ENCODE measurements around the gene PHF20.
"Not testable (repeated sequence)": the region's sequence is repeated elsewhere in the genome, so short reads cannot be mapped to it uniquely, and the experiment has no call there.

PHF20 gene

DNA sequence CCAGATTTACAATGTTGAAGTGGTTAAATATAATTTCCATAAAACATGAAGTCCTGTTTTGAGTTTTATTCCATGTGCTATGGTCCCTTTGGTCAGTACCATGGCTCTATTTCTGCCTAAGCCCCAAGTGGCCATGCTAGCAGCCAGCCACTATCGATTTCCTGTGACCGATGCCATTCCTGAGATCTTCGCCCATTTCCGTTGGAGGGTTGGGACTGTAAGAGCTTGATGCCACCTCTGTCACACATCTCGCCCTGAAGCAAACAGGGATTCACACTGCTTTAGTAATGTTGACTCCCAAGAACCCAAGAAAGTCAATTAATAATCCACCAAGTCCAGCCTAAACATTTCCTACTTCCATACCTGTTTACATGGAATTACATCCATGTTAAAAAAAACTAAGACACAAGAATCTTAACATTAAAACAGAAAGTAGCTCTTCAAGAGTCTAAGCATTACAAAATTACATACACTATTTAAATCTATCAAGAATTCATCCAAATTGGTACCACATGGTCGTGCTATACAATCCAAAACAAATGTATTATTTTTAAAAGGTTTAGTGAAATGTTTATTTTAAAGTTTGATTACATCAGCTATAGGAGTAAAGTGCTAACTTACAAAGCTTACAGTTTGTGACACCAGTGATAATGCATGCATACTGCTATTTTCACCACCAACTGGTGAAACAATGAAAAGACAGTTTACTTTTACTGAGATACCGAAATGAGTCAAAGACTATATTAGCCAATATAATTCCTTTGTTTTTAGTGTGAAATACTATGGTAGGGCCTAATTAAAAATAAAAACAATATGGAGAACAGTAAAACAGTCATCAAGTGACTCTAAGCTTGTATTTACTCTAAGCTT lies 32.3 kb upstream of the PHF20 start:
- DNase-seq (ENCODE audit: low read depth in 3 of 3): no peak

DNA sequence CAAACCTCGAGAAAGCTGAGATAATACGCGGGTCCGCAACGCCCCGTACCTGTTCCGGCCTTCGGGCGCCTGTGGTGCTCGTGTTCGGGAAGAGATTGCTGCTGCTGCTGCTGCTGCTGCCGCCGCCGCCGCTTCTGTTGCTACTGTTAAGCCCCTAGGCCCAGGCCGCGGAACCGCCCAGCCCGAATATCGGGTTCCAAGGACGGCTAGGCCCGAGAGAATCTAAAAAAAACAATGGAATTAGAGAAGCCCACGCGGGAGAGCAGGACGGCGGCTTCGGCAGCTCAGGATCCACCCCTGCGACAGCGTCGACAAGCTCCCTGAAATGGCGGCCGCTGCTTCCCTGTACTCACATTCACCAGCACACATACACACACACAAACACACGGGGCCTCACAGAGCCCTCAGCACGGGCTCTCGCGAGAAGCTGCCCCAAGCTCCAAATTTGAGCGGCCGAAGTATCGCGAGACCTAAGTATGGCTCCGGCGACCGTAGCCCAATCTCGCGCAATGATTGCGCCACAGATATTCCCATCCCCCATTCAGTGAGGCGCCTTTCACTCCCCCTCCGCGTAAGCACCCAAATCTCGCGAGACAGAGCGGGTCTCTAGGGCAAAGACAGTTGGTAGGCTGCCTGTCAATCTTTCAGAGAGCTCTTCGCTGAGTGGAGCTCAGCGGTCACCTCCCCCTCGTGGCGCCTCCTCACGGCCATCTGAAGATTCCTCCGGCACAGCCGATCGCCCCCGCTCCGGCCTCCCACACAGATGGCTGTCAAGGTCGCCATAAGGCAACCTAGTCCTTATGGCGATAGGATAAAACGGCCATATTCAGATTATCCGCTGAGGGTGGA lies 29.7 kb upstream of the PHF20 start, which contains the start of gene RBM39:
Gene RBM39 (minus strand): TSS at position 369 of the 849 bp plus-strand sequence. CDS start 1,386 bp downstream, outside the sequence.
- DNase-seq (ENCODE audit: low read depth in 3 of 3): peak; percentile 99 to 100 (median 99)

GRCh38 chr20:35742741-35743523 lies 28.9 kb upstream of the PHF20 start:
- no peak for DNase-seq (ENCODE audit: low read depth in 3 of 3)

GRCh38 chr20:35743693-35744491 lies 27.9 kb upstream of the PHF20 start:
- no peak for DNase-seq (ENCODE audit: low read depth in 3 of 3)

DNA sequence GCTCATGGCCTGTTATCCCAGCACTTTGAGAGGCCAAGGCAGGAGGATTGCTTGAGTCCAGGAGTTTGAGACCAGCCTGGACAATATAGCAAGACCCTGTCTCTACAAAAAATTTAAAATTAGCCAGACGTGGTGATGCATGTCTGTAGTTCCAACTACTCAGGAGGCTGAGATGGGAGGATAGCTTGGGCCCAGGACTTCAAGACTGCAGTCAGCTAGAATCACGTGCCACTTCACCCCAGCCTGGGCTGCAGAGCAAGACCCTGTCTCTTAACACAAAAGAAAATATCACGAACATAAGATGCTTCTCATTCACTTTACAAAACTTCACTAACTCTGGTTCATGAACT lies 27.3 kb upstream of the PHF20 start:
- DNase-seq (ENCODE audit: low read depth in 3 of 3): not testable (repeated sequence)

- DNase-seq (ENCODE audit: low read depth in 3 of 3): no peak
These were observed 21.2 kb upstream of the PHF20 start for GRCh38 chr20:35750611-35751010.

- no peak for DNase-seq (ENCODE audit: low read depth in 3 of 3)
These were observed 15.4 kb upstream of the PHF20 start for GRCh38 chr20:35756404-35756803.

DNA sequence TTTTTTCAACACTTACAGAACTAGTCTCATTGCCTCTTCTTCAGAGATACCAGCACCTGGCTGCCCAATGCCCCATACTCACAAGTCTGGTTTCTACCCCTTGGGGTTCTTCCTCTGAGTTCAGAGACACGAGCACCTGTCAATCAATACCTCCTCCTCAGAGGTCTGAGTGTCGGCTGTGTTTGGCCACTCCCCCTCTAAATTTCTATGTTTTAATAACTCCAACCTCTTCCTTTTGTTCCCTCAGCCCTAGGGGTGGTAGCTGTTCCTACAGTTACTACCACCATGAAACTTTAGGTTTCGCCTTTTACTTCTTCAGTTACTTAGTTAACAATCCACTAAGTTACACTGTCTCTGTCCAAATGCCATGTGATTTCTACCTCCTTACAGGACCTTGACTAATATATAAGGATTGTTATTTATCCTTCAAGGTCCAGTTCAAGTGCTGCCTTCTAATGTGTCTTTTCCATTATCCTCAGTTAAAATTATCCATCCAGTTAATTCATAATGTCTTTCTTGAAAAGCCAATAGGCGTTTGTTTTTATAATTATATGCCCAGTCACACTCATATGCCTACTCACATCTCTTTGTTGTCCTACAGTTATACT lies 14.6 kb upstream of the PHF20 start:
- DNase-seq (ENCODE audit: low read depth in 3 of 3): no peak

DNA sequence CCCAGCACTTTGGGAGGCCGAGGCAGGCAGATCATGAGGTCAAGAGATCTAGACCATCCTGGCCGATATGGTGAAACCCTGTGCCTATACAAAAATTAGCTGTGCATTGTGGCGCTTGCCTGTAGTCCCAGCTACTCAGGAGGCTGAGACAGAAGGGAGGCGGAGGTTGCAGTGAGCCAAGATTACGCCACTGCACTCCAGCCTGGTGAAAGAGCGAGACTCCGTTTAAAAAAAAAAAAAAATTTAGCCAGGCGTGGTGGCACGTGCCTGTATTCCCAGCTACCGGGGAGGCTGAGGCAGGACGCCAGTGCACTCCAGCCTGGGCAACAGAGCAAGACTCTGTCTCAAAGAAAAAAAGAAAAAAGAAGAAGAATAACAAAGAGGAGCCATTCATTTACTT lies 10.3 kb upstream of the PHF20 start:
- not testable (repeated sequence) for DNase-seq (ENCODE audit: low read depth in 3 of 3)

GRCh38 chr20:35762461-35762860 lies 9.4 kb upstream of the PHF20 start:
- no peak for DNase-seq (ENCODE audit: low read depth in 3 of 3)

DNA sequence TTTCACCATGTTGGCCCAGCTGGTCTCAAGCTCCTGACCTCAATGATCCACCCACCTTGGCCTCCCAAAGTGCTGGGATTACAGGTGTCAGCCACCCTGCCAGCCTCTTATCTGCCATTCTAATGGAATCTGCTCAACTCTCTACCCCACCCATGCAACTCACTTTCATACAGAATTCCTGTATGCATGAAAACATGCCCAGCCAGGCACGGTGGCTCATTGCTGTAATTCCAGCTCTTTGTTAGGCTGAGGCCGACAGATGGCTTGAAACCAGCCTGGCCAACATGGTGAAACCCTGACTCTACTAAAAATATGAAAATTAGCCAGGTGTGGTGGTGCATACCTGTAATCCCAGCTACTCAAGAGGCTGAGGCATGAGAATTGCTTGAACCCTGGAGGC lies 6.9 kb upstream of the PHF20 start:
- DNase-seq (ENCODE audit: low read depth in 3 of 3): not testable (repeated sequence)

DNA sequence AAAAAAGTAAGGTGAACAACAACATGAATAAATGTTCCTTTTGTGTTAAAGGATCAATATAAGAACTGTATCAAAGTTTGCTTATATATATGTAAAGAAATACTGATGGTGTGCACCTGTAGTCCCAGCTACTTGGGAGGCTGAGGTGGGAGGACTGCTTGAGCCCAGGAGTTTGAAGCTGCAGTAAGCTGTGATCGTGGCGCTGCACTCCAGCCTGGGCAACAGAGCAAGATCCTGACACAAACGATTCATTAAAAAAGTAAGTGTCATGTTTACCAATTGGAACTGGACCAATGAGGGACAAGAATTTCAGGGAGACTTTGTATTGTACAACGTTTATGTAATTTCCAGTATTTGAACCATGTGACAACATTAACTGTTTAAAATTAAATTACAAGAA lies 5.0 kb upstream of the PHF20 start:
- no peak for DNase-seq (ENCODE audit: low read depth in 3 of 3)

DNA sequence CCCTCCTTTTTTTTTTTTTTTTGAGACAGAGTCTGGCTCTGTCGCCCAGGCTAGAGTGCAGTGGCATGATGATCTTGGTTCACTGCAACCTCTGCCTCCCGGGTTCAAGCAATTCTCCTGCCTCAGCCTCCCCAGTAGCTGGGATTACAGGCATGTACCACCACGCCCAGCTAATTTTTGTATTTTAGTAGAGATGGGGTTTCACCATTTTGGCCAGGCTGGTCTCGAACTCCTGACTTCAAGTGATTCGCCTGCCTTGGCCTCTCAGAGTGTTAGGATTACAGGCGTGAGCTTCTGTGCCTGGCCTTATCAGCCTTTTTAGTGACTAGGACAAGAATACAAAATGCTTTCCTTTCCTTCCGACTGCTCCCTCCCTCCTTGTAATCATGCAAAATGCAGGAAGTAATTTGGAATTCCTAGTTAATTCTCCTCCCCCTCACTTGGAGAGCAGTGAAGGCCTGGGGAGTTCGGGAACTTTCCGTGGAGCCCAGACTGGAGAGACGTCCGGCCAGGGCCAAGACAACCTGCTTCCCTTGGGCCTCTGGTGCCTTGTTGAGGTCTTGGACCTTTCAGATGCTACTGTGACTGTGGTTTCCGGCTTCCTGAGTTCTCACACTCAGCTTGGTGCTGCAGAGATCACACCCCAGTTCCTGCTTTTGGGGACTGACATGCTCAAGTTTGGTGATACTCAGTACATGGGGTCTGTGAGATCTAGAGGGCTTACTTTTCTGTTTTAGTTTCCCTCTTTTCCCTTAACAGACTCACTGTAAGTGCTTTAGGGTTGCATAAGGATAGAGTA lies 3.9 kb upstream of the PHF20 start:
- peak in 1 of 3 donors; percentile 14 for DNase-seq (ENCODE audit: low read depth in 3 of 3)

DNA sequence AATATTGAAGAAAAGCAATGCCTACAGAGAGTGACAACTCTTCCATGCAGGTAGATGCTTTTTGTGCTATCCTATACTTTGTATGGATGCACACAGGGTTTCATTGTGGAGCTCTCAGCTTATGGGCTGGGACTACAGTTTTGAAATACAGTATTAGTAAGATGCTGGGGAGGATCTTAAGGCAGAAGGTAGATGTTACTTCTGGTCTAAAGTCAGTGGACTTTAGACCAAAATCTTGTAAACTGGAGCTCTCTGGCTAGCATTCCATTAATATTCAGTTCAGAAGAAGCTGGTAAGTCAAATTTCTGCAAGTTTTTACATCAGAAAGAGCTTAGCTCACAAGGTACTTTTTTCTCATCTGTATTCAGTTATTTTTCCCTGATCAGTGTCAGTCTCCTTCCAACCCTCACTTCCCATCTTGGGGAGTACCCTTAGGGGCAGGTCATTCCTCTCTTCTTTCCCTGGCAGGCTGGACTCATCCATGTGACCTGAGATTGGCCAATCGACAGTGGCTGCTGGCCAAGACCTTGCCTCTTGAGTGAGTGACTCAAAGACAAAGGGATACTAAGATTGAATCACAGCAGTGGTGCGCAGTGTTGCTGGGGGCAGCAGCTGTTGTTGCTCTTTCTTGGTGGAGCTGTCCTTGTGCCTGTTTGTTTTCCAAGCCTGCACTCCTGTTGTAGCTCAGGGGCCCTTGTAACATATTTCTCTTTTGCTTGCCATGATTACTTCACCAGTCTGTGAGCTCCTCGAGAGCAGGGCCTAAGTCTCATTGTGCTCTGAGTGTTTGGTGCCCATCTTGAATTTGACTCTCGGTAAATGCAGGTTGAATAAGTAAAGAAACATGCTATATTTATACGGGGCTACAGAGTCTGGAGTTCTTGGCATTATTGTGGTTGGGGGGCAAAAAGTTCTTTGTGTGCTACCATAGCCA lies 2.8 kb upstream of the PHF20 start:
- peak; percentile 34 to 48 (median 37) for DNase-seq (ENCODE audit: low read depth in 3 of 3)

DNA sequence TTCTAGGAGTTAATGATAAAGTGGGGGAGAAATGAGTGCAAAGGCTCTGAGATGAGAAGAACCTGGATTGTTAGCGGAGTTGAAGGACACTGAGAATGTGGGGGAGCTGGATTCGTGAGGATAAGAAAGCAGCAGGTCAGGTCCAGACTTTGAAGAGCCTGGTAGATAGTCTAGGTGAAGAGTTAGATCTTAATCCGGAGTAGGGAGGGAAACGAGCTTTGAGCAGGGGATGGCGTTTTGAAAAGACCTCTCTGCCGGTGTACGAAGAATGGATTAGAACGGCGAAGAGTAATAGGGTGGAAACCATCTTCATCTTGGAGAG lies 487 bp upstream of the PHF20 start:
- no peak for DNase-seq (ENCODE audit: low read depth in 3 of 3)

GRCh38 chr20:35772563-35773058 lies 796 bp downstream of the PHF20 start:
- DNase-seq (ENCODE audit: low read depth in 3 of 3): no peak

- DNase-seq (ENCODE audit: low read depth in 3 of 3): no peak
These were observed 1.4 kb downstream of the PHF20 start for GRCh38 chr20:35773154-35773751.

- DNase-seq (ENCODE audit: low read depth in 3 of 3): no peak
These were observed 2.6 kb downstream of the PHF20 start for GRCh38 chr20:35774391-35774790.

All from stimulated activated CD4-positive, alpha-beta T cell treated with anti-CD3 and anti-CD28 coated beads, TNF-alpha, amount 100 ng/mL, for 48 hours (primary cell).